ENCODE results near the gene PPP4R3A.

GRCh38 chr14:91482263-91483013, 27.7 kb downstream of the PPP4R3A start:
- TF ChIP-seq CTCF (IDR thresholded peaks at IDR 0.05; ENCODE audit: low read depth, low read length) (no peak), POLR2A (IDR thresholded peaks at IDR 0.05; ENCODE audit: extremely low read depth, insufficient read length) (no peak), MAX (IDR thresholded peaks at IDR 0.05; ENCODE audit: low read depth, low read length) (no peak), MYC (IDR thresholded peaks at IDR 0.05; ENCODE audit: low read depth, low read length) (no peak)

Data from NB4 (cell line).